Activated naive CD4-positive, alpha-beta T cell treated with anti-CD3 and anti-CD28 coated beads, Interleukin-2, amount 10 ng/mL, durations not matched to agents 7 days and 5 days (primary cell): Measurements from ENCODE around the gene SUPT3H.
"Not testable (repeated sequence)": the region's sequence is repeated elsewhere in the genome, so short reads cannot be mapped to it uniquely, and the experiment has no call there.

Source experiments
- CTCF ChIA-PET: fragments of 350-600 bp; sonication (Branson Sonifier 250); formaldehyde crosslinking; loops from one replicate; lab custom pipeline; 2021; ENCODE audit warnings: antibody characterized with exemption; lab: Charles Lee
- DNase-seq: peaks from one replicate; pipeline ENCODE4 v3.0.0-alpha.2; 2020
- H3K27ac Mint-ChIP-seq: one replicate; pipeline ENCODE4 v1.8.0; 2021; ENCODE audit warnings: mild to moderate bottlenecking, moderate library complexity, mixed read lengths
- H3K27me3 Mint-ChIP-seq: one replicate; pipeline ENCODE4 v1.8.0; 2021; ENCODE audit warnings: mild to moderate bottlenecking, mixed read lengths
- H3K36me3 Mint-ChIP-seq: one replicate; pipeline ENCODE4 v1.8.0; 2021; ENCODE audit warnings: mixed read lengths
- H3K4me1 Mint-ChIP-seq: one replicate; pipeline ENCODE4 v1.8.0; 2021; ENCODE audit warnings: mixed read lengths
- H3K4me3 Mint-ChIP-seq: one replicate; pipeline ENCODE4 v1.8.0; 2021; ENCODE audit warnings: mild to moderate bottlenecking, moderate library complexity, mixed read lengths
- H3K9me3 Mint-ChIP-seq: one replicate; pipeline ENCODE4 v1.8.0; 2021; ENCODE audit warnings: mixed read lengths

The SUPT3H gene

DNA sequence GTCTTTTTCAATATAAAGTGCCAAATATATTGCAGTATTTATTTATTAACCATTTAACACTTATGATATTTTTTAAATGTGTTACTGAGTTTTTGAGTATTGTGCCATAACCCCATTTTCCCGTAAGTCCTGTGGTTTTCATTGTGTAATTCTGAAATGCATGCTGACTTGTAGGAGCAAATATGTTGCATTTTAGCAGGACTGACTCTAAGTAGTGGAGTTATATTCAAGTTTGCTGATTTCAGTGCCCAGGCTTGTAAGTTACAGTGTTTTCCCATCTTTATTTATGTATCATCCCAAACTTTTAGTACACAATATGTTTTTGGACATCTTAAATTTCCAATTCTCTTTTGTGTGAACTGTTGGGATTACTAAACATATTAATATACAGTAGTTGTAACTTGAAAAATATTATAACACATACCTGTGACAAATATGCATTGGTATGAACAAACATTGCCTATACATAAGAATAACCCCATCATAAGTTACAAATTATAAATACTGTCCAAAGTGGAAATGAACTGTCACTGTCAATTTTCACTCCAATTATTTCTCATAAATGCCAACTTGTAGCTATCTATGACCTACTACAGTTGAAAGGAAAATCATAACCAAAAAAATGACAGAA, 228.9 kb downstream of the SUPT3H start:
- no peaks in the 10 kb centered on the region for H3K4me1 Mint-ChIP-seq
- DNase-seq: no peak
- CTCF ChIA-PET: no interaction called here
- peaks cover 14% of the 10 kb centered on the region for H3K36me3 Mint-ChIP-seq
- no peak overlapping the region for H3K4me3 Mint-ChIP-seq
- H3K9me3 Mint-ChIP-seq: peaks cover 13% of the 10 kb centered on the region
- no peaks in the 10 kb centered on the region for H3K27me3 Mint-ChIP-seq
- no peak overlapping the region for H3K27ac Mint-ChIP-seq

- CTCF ChIA-PET: no interaction called here
- peaks cover 18% of the 10 kb centered on the region for H3K9me3 Mint-ChIP-seq
- H3K4me1 Mint-ChIP-seq: peaks cover 4% of the 10 kb centered on the region
- no peak overlapping the region for H3K4me3 Mint-ChIP-seq
- H3K27ac Mint-ChIP-seq: no peak overlapping the region
- DNase-seq: no peak
- H3K36me3 Mint-ChIP-seq: peaks cover 12% of the 10 kb centered on the region
- H3K27me3 Mint-ChIP-seq: no peaks in the 10 kb centered on the region
Observed at GRCh38 chr6:45148278-45148677, 229.5 kb downstream of the SUPT3H start.

GRCh38 chr6:45145658-45146057, 232.1 kb downstream of the SUPT3H start:
- peaks cover 12% of the 10 kb centered on the region for H3K36me3 Mint-ChIP-seq
- H3K4me1 Mint-ChIP-seq, CTCF ChIA-PET, H3K27ac Mint-ChIP-seq, DNase-seq, H3K27me3 Mint-ChIP-seq, H3K4me3 Mint-ChIP-seq: not testable (repeated sequence)
- peaks cover 29% of the 10 kb centered on the region for H3K9me3 Mint-ChIP-seq

DNA sequence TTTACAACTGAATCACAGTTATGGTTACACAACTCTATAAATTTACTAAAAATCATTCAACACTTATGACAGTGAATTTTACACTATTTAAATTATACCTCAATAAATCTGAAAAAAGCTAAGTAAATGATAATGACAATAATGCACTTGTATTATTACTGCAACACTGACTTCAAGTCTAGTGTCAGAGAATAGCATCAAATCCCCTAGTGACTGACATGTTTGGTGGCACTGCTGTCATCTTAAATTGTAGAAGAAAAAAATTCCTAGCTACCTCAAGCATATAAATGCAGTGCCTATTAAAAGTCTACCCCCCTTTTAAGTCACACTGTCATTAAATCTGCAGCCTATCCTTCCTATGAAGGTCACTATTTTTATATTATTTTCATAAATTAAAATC, 239.0 kb downstream of the SUPT3H start:
- Mint-ChIP-seq H3K27me3 (no peaks in the 10 kb centered on the region), H3K9me3 (peaks cover 45% of the 10 kb centered on the region), H3K36me3 (peaks cover 13% of the 10 kb centered on the region), H3K4me3 (no peak overlapping the region), H3K4me1 (peaks cover 9% of the 10 kb centered on the region), H3K27ac (no peak overlapping the region)
- CTCF ChIA-PET: no interaction called here
- no peak for DNase-seq

- CTCF ChIA-PET: no interaction called here
- no peak overlapping the region for H3K4me3 Mint-ChIP-seq
Observed at GRCh38 chr6:45136495-45136894, 241.2 kb downstream of the SUPT3H start.

DNA sequence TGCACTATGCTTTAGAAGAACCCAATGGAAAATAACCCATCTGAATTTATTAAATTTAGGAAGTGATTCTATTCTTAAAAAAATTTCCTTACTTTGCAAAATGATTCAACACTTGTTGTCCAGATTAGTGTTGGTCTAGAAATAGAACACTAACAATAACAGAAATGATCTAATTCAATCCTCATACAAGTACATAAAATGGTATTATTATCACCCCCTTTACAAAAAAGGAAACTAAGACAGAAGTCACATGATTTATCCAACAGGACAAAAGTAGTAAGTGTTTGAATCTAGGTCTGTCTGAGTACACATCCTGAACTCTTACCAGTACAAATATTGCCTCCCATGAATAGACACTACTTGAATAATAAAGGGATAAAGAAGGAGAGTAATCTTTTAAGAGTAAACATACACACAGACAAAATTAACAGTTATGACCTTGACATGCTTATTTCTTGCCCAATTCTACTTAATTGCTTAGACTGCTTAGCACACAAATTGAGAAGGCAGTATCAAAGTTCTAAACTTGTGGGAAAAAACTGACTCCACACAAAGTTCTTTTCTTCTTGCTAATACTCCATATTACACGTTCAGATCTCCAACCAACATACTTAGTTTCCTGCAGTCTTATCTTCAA, 245.0 kb downstream of the SUPT3H start:
- Mint-ChIP-seq H3K27ac (no peak overlapping the region), H3K27me3 (no peaks in the 10 kb centered on the region), H3K4me1 (no peaks in the 10 kb centered on the region), H3K4me3 (no peak overlapping the region), H3K36me3 (peaks cover 7% of the 10 kb centered on the region), H3K9me3 (peaks cover 20% of the 10 kb centered on the region)
- CTCF ChIA-PET: no interaction called here
- DNase-seq: no peak

More at GRCh38 chr6:45136495-45136894, 241.2 kb downstream of the SUPT3H start:
- H3K27me3 Mint-ChIP-seq: no peaks in the 10 kb centered on the region
- no peak for DNase-seq
- peaks cover 13% of the 10 kb centered on the region for H3K36me3 Mint-ChIP-seq
- no peaks in the 10 kb centered on the region for H3K4me1 Mint-ChIP-seq
- H3K27ac Mint-ChIP-seq: no peak overlapping the region
- peaks cover 36% of the 10 kb centered on the region for H3K9me3 Mint-ChIP-seq

DNA sequence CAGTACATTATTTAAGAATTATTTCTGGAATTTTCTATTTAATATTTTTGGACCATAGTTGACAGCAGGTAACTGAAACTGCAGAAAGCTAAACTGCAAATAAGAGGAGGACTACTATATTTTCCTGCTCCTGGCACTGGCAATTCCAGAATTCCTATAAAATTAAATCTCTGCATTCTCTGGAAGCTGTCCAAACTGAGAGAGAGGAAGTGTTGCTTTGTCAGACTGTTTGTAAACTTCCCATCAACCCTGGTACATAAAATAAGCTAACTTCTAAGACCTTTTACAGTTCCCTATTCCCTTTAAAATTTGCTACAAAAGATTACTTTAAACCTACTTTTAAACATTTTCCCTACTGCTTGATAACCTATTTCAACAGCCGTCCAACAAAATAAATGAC, 245.7 kb downstream of the SUPT3H start:
- Mint-ChIP-seq H3K36me3 (peaks cover 7% of the 10 kb centered on the region), H3K27me3 (no peaks in the 10 kb centered on the region), H3K9me3 (peaks cover 18% of the 10 kb centered on the region), H3K27ac (no peak overlapping the region), H3K4me3 (no peak overlapping the region), H3K4me1 (no peaks in the 10 kb centered on the region)
- no peak for DNase-seq
- CTCF ChIA-PET: no interaction called here

DNA sequence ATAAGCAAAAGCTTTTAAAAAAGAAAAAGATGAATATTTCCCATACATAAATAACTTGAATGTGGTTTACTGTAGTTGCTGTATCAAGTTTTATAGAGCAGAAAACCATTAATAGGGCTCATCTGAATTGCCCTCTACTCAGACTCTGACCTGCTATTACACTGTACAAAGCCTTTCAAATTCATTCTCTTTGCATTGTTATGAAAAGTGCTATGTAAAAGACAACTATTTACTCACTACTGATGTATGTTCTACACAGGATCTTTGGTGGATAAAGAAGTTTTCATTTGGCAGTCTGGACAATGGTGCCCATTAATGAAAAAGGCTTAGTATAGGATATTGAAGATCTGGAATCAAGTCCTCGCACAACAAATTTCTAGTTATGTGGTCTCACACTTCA, 248.7 kb downstream of the SUPT3H start:
- H3K27ac Mint-ChIP-seq: no peak overlapping the region
- no peak for DNase-seq
- H3K4me1 Mint-ChIP-seq: no peaks in the 10 kb centered on the region
- peaks cover 2% of the 10 kb centered on the region for H3K9me3 Mint-ChIP-seq
- CTCF ChIA-PET: no interaction called here
- no peaks in the 10 kb centered on the region for H3K36me3 Mint-ChIP-seq
- H3K4me3 Mint-ChIP-seq: no peak overlapping the region
- H3K27me3 Mint-ChIP-seq: no peaks in the 10 kb centered on the region

DNA sequence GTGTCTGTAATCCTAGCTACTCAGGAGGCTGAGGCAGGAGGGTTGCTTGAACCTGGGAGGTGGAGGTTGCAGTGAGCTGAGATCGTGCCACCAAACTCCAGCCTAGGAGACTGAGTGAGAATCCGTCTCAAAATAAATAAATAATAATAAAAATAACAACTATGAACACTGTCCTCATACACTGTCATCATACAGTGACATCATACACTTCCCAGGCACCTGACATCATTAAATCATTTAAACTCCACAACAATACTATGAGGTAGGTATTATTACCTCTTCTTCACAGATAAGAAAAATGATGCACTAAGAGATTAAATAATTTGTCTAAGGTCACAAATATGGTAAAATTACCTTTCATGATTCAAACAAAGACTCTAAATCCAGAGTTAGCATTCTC, 250.5 kb downstream of the SUPT3H start:
- H3K27me3 Mint-ChIP-seq: no peaks in the 10 kb centered on the region
- no peak overlapping the region for H3K27ac Mint-ChIP-seq
- H3K4me1 Mint-ChIP-seq: no peaks in the 10 kb centered on the region
- H3K36me3 Mint-ChIP-seq: no peaks in the 10 kb centered on the region
- no peaks in the 10 kb centered on the region for H3K9me3 Mint-ChIP-seq
- CTCF ChIA-PET: interaction anchor here (0.8 kb wide), 1 partner anchor 594 kb away, joined by 3 read pairs; no protein-coding TSS in a partner anchor
- DNase-seq: no peak
- no peak overlapping the region for H3K4me3 Mint-ChIP-seq

- Mint-ChIP-seq H3K4me1 (no peaks in the 10 kb centered on the region), H3K36me3 (no peaks in the 10 kb centered on the region), H3K27ac (no peak overlapping the region), H3K27me3 (no peaks in the 10 kb centered on the region), H3K4me3 (no peak overlapping the region), H3K9me3 (no peaks in the 10 kb centered on the region)
- DNase-seq: no peak
- CTCF ChIA-PET: no interaction called here
Observed at GRCh38 chr6:45126033-45126432, 251.7 kb downstream of the SUPT3H start.

- Mint-ChIP-seq H3K27me3 (no peaks in the 10 kb centered on the region), H3K4me1 (no peaks in the 10 kb centered on the region), H3K9me3 (no peaks in the 10 kb centered on the region), H3K4me3 (no peak overlapping the region), H3K36me3 (no peaks in the 10 kb centered on the region), H3K27ac (no peak overlapping the region)
- no peak for DNase-seq
- CTCF ChIA-PET: no interaction called here
Observed at GRCh38 chr6:45123023-45123422, 254.7 kb downstream of the SUPT3H start.

DNA sequence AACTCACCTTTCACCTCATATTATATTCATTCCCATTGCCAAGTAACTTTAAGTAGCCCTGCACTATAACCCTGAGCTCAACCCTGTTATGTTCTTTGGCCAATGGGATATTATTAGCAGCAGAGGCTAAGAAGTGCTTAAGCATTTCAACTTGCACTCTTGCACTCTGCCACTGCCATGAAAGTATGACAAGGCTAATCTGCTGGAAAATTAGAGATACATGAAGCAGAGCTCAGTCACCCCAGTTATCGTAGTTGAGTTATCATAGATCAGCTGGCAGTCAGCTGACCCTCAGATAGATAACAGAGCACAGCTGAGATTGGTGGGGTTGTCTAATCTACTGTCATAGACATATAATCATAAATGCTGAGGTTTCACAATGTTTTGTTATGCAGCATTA, 259.0 kb downstream of the SUPT3H start:
- CTCF ChIA-PET: no interaction called here

GRCh38 chr6:45116714-45117410, 260.9 kb downstream of the SUPT3H start:
- Mint-ChIP-seq H3K9me3 (no peaks in the 10 kb centered on the region), H3K27ac (no peak overlapping the region), H3K4me1 (peaks cover 18% of the 10 kb centered on the region), H3K4me3 (no peak overlapping the region), H3K36me3 (no peaks in the 10 kb centered on the region), H3K27me3 (no peaks in the 10 kb centered on the region)
- CTCF ChIA-PET: interaction anchor here (1.0 kb wide), 1 partner anchor 15 kb away, joined by 3 read pairs; no protein-coding TSS in a partner anchor
- no peak for DNase-seq

More for the DNA sequence above, 259.0 kb downstream of the SUPT3H start:
- Mint-ChIP-seq H3K27me3 (no peaks in the 10 kb centered on the region), H3K27ac (no peak overlapping the region), H3K4me1 (peaks cover 18% of the 10 kb centered on the region), H3K9me3 (no peaks in the 10 kb centered on the region), H3K4me3 (no peak overlapping the region), H3K36me3 (no peaks in the 10 kb centered on the region)
- no peak for DNase-seq

GRCh38 chr6:45115696-45116095, 262.0 kb downstream of the SUPT3H start:
- no peaks in the 10 kb centered on the region for H3K27me3 Mint-ChIP-seq
- H3K9me3 Mint-ChIP-seq: no peaks in the 10 kb centered on the region
- H3K36me3 Mint-ChIP-seq: no peaks in the 10 kb centered on the region
- H3K4me1 Mint-ChIP-seq: peaks cover 18% of the 10 kb centered on the region
- no peak for DNase-seq
- CTCF ChIA-PET: no interaction called here
- H3K4me3 Mint-ChIP-seq: no peak overlapping the region
- no peak overlapping the region for H3K27ac Mint-ChIP-seq

DNA sequence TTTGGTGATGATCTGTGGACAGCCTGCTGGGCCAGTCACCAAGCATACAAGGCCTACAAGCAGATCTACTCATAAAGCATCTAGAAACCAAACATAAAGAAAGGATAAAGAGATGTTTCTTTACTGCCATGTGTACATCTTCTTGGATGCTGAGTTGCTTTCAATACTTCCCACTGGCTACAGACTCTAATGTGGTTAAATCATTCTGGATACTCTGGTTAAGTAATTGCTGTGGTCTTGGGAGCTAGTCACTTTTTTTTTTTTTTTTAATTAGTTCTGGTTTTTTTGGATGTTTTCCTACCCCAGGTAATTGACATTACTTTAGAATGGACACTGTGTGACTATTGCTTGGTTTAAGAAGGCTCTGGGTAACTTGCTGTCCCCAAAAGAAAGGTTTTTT, 265.0 kb downstream of the SUPT3H start:
- DNase-seq: no peak

More for the DNA sequence above, 265.0 kb downstream of the SUPT3H start:
- peaks cover 29% of the 10 kb centered on the region for H3K4me1 Mint-ChIP-seq
- no peaks in the 10 kb centered on the region for H3K9me3 Mint-ChIP-seq
- H3K27ac Mint-ChIP-seq: no peak overlapping the region
- no peaks in the 10 kb centered on the region for H3K36me3 Mint-ChIP-seq
- CTCF ChIA-PET: no interaction called here
- no peaks in the 10 kb centered on the region for H3K27me3 Mint-ChIP-seq
- H3K4me3 Mint-ChIP-seq: no peak overlapping the region
